HUES6 (cell line): Measurements from ENCODE around the gene GPHA2.

Experiments
- H3K27ac ChIP-seq: 2 replicates; pipeline ENCODE4 v1.7.0; 2013; ENCODE audit warnings: low read depth, mild to moderate bottlenecking, low read length, inconsistent platforms
- H3K27me3 ChIP-seq: 2 replicates; pipeline ENCODE4 v1.6.1; 2013; ENCODE audit warnings: low read length; ENCODE audit not compliant: control insufficient read depth, insufficient read depth
- H3K36me3 ChIP-seq: 2 replicates; pipeline ENCODE4 v1.6.1; 2013; ENCODE audit warnings: low read length; ENCODE audit not compliant: control insufficient read depth, insufficient read depth
- H3K4me1 ChIP-seq: 2 replicates; pipeline ENCODE4 v1.6.1; 2013; ENCODE audit warnings: low read length; ENCODE audit not compliant: control insufficient read depth, insufficient read depth
- H3K4me3 ChIP-seq: 2 replicates; pipeline ENCODE4 v1.5.1; 2013; ENCODE audit warnings: low read depth, low read length
- H3K9ac ChIP-seq: one replicate; pipeline ENCODE4 v1.6.1; 2013; ENCODE audit warnings: mild to moderate bottlenecking, low read length
- H3K9me3 ChIP-seq: 2 replicates; pipeline ENCODE4 v1.6.1; 2013; ENCODE audit warnings: low read depth, low read length; ENCODE audit not compliant: control insufficient read depth, insufficient read depth

The GPHA2 gene

GRCh38 chr11:64959498-64959897 is 23.8 kb upstream of the GPHA2 start:
- no peaks in the 10 kb centered on the region for H3K9me3 ChIP-seq
- H3K36me3 ChIP-seq, result no peaks in the 10 kb centered on the region
- H3K4me1 ChIP-seq, result no peaks in the 10 kb centered on the region
- H3K9ac ChIP-seq, result no peak overlapping the region
- H3K27me3 ChIP-seq, result 0 out of 2 replicates have a peak, but pooled peaks cover 1% of the 10 kb centered on the region
- no peak overlapping the region for H3K4me3 ChIP-seq
- no peak overlapping the region for H3K27ac ChIP-seq

- no peaks in the 10 kb centered on the region for H3K9me3 ChIP-seq
Observed at GRCh38 chr11:64954201-64954600, 18.5 kb upstream of the GPHA2 start.

DNA sequence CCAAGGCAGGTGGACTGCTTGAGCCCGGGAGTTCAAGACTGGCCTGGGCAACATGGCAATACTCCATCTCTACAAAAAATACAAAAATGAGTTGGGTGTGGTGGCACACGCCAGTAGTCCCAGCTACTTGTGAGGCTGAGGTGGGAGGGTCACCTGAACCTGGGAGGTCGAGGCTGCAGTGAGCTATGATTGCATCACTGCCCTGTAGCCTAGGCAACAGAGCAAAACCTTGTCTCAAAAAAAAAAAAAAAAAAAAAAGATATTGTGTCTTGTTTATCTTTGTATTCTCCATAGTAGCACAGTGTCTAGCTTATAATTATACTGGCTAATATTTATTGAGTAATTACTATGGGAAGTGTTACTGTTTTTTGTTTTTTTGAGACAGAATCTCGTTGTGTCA is 15.8 kb upstream of the GPHA2 start:
- no peak overlapping the region for H3K9ac ChIP-seq
- H3K27me3 ChIP-seq, result peaks cover 8% of the 10 kb centered on the region; the same call in 1 of the 2 replicates
- no peak overlapping the region for H3K27ac ChIP-seq
- H3K36me3 ChIP-seq, result no peaks in the 10 kb centered on the region
- no peaks in the 10 kb centered on the region for H3K4me1 ChIP-seq
- H3K9me3 ChIP-seq, result no peaks in the 10 kb centered on the region
- no peak overlapping the region for H3K4me3 ChIP-seq

More at GRCh38 chr11:64954201-64954600, 18.5 kb upstream of the GPHA2 start:
- Histone ChIP-seq H3K27ac (no peak overlapping the region), H3K4me1 (no peaks in the 10 kb centered on the region), H3K9ac (no peak overlapping the region), H3K4me3 (no peak overlapping the region), H3K36me3 (no peaks in the 10 kb centered on the region), H3K27me3 (peaks cover 8% of the 10 kb centered on the region; the same call in 1 of the 2 replicates)

DNA sequence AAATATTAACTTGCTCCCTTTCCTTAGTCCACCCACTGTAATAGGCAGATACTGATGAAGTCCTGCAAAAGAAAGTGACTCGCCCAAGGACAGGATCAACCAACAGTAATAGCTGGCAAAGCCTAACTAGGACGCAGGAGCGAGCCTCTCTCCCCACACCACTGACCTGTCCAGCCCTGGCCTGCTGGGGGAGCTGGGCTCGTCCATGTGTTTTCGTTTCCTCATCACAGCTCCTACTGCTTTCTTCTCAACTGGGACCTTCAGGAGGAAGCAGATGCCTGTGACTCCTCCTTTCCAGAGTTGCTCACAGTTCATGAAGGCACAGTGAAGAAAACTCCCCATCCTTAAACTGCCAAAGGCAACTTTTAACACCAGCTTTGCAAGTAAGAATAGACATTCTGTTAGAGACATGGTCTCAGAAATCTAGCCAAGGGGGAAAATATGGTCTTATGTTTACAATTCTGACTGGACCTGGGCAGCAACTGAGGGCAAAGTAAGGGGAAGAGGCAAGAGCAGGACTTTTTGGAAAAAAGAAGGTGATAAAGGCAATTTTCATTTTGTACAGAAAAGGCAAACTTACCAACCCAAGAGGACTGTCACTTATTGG is 11.6 kb upstream of the GPHA2 start:
- Histone ChIP-seq H3K27ac (no peak overlapping the region), H3K9me3 (no peaks in the 10 kb centered on the region), H3K36me3 (no peaks in the 10 kb centered on the region), H3K9ac (no peak overlapping the region), H3K27me3 (peaks cover 11% of the 10 kb centered on the region; the same call in 1 of the 2 replicates), H3K4me3 (no peak overlapping the region), H3K4me1 (no peaks in the 10 kb centered on the region)

DNA sequence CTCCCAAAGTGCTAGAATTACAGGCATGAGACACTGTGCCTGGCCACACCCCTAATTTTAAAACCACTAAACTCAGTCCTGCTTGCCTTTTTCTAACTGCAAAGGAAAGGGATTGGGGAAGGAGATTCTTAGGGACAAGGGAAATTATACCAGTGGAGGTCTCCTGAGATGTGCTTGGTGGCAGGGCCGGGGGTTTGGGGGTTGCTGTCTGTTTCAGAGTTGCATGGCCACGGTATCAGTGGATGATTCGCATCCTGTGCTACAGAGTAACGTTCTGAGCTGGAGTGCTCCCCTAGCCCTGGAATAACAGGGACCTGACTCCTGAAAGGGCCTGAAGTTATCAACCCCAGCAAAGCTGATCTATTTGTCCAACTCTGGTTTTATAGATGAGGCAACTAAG is 846 bp upstream of the GPHA2 start:
- no peak overlapping the region for H3K4me3 ChIP-seq
- H3K27me3 ChIP-seq, result no peaks in the 10 kb centered on the region; the same call in 1 of the 2 replicates
- no peaks in the 10 kb centered on the region for H3K36me3 ChIP-seq
- no peak overlapping the region for H3K27ac ChIP-seq
- H3K4me1 ChIP-seq, result peaks cover 10% of the 10 kb centered on the region
- H3K9ac ChIP-seq, result no peak overlapping the region
- H3K9me3 ChIP-seq, result no peaks in the 10 kb centered on the region

- H3K9me3 ChIP-seq, result no peaks in the 10 kb centered on the region
- H3K4me1 ChIP-seq, result peaks cover 10% of the 10 kb centered on the region
- no peak overlapping the region for H3K27ac ChIP-seq
- no peak overlapping the region for H3K9ac ChIP-seq
- H3K4me3 ChIP-seq, result no peak overlapping the region
- H3K27me3 ChIP-seq, result no peaks in the 10 kb centered on the region
- H3K36me3 ChIP-seq, result peaks cover 4% of the 10 kb centered on the region; the same call in 1 of the 2 replicates
Observed at GRCh38 chr11:64934682-64935358, 873 bp downstream of the GPHA2 start.

DNA sequence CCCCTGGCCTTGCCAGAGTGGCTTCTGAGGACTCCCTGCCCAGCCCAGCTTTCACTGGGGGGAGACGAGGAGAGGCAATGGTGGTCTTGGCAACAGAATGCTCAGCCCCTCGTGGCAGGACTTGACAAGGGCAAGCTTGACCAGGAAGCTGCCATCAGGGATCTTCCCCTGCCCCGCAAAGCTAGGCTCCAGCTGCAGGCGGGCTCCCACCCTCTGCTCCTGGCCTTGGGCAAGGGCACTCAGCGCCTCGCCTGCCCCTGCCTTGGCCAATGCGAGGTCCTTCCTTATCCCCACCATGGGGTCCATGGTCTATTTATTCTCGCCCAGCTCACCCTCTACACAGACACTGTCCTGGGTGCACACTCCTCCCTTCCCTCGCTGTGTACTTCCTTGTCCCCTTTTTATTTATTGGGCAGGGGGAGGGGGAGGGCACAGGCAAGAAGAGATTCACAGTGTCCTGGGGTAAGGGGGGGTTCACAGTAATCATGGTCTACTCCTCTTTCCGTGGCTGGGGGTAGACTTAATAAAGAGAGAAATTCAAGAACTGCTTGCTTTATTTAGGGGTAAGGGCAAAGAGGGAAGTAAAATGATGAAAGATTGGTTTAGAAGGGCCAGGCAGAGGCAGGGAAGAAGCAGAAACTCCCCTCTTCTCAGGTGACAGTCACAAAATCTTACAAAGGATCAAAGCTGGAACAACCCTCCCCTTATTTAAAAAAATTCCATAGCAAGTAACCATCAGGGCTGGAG is 1.6 kb downstream of the GPHA2 start:
- H3K36me3 ChIP-seq, result peaks cover 4% of the 10 kb centered on the region; the same call in 1 of the 2 replicates
- no peak overlapping the region for H3K4me3 ChIP-seq
- H3K4me1 ChIP-seq, result peaks cover 10% of the 10 kb centered on the region
- H3K9me3 ChIP-seq, result no peaks in the 10 kb centered on the region
- no peak overlapping the region for H3K27ac ChIP-seq
- no peaks in the 10 kb centered on the region for H3K27me3 ChIP-seq
- H3K9ac ChIP-seq, result no peak overlapping the region

DNA sequence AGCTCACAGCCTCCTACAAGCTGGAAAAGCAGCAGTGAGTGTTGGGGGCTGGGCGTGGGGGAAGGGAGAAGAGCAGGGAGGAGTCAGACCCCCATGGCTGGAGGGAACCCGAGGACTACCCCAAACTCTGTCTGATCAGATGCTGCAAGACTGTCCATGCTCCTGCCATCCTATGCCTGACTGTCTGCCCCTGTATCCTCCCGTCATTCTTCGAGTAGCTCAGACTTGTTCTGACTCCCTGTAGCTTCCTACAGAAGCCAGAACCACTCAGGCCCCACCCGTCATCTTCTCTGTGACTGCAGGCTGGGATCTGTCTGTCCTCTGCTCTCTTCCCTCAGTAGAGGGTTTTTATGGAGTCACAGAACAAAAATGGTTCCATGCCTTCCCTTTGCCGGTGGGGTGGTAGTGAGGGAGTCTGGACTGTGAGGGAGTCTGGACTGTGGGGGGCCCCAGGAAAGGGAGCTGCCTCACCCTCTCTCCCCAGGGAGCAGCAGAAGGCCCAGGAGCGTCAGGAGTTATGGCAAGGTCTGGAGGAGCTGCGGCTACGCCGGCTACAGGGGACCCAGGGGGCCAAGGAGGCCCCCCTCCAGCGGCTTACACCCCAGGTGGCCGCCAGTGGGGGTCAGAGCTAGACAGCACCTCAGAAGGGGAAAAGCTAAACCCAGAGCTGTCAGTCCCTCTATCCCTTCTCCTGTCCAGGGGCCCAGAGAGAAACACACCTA is 2.3 kb downstream of the GPHA2 start:
- H3K9ac ChIP-seq, result no peak overlapping the region
- H3K9me3 ChIP-seq, result no peaks in the 10 kb centered on the region
- H3K4me3 ChIP-seq, result no peak overlapping the region
- H3K4me1 ChIP-seq, result peaks cover 10% of the 10 kb centered on the region
- peaks cover 4% of the 10 kb centered on the region; the same call in 1 of the 2 replicates for H3K36me3 ChIP-seq
- H3K27ac ChIP-seq, result no peak overlapping the region
- no peaks in the 10 kb centered on the region for H3K27me3 ChIP-seq

- Histone ChIP-seq H3K27ac (no peak overlapping the region), H3K27me3 (no peaks in the 10 kb centered on the region), H3K36me3 (peaks cover 4% of the 10 kb centered on the region; the same call in 1 of the 2 replicates)
Observed at GRCh38 chr11:64932324-64932723, 3.4 kb downstream of the GPHA2 start.

DNA sequence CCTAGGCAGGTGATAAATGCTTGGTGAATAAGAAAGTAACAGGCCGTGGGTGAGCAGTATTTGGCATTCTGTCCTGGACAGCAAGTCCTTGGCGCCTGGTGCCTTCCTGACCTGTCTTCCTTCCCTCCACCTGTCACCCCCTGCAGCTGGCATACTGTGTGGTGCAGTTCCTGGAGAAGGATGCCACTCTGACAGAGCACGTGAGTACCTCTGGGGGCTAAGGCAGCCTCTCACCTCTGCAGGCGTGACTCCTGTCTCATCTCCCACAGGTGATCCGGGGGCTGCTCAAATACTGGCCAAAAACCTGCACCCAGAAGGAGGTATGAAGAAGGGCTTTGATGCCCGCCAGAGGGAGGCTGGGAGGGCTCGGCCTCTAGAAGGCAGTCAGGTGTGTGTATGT is 4.4 kb downstream of the GPHA2 start:
- H3K4me1 ChIP-seq, result peaks cover 10% of the 10 kb centered on the region
- H3K4me3 ChIP-seq, result no peak overlapping the region
- peaks cover 4% of the 10 kb centered on the region; the same call in 1 of the 2 replicates for H3K36me3 ChIP-seq
- no peaks in the 10 kb centered on the region for H3K27me3 ChIP-seq
- H3K9me3 ChIP-seq, result no peaks in the 10 kb centered on the region
- no peak overlapping the region for H3K27ac ChIP-seq
- H3K9ac ChIP-seq, result no peak overlapping the region

More at GRCh38 chr11:64932324-64932723, 3.4 kb downstream of the GPHA2 start:
- Histone ChIP-seq H3K4me1 (peaks cover 10% of the 10 kb centered on the region), H3K4me3 (no peak overlapping the region), H3K9me3 (no peaks in the 10 kb centered on the region), H3K9ac (no peak overlapping the region)
